SIG-M5 (cell line): ENCODE measurements around the gene MYOCOS.

Source experiments
- DNase-seq: peaks from one replicate; lab custom pipeline; 2025; lab: John Stamatoyannopoulos, UW

Gene MYOCOS

DNA sequence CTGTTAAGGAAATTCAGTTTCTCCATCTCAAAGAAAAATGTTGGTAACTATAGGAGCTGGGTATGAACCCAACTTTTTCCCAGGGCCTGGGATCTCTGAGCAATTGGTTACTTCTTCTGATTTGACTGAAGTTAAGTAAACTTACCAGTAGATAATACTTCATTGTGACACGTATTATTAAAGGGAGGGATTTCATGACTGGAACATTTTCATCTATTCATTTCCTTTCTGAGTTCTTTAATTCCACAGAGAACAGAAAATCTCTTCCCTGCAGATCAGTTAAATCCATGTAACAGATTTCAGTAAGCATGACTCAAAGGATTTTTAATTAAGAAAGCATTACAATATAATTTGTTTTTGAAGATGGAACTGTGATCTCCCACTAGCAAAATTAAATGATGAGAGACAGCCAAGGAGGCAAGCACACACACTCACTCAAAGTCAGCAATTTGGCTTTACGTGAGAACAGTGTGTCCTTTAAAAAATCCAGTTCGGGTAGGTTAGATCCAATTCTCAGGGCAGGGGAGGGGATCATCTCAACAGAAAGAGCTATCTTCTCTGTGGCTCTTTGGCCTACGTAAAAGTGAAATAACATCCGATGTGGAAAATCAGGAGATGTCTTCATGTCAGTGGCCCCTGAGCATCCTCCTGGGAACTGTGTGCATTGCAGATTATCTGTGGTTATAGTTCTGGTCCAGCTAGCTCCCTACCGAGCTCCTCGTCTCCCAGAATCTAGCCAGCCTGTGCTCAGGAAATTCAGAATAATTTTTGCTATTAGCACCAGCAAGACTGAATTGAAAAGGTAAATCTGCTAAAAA, 41.2 kb downstream of the MYOCOS start:
- no peak for DNase-seq

DNA sequence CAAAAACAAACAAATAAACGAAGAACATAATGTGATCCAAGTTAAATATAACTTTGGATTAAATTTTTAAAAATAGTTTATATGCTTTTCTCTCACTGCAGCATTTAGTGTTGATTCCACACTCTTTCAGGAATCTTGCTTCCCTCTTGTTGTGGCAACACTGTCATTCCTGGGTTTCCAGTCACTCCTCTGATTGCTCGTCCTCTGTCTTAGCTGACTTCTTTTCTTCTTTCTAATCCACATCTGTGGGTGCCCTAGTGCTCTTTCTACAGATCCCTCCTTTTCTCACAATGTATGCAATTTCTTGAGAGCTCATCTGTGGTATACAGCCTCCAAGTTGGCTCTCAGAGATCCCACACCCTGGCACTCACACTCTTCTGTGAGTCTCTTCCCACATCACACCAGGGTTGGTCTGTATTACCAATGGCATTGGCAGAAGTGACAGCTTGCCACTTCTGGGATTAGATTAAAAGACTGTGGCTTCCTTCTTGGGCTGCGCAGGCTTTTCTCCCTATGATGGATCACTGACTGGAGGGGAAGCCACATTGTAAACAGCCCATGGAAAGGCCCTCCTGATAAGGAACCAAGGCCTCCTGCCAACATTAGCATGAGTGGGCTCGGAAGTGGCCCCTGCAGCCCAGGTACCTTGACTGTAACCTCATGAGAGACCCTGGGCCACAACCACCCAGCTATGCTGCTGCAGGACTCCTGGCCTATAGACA, 42.0 kb downstream of the MYOCOS start:
- DNase-seq: no peak

DNA sequence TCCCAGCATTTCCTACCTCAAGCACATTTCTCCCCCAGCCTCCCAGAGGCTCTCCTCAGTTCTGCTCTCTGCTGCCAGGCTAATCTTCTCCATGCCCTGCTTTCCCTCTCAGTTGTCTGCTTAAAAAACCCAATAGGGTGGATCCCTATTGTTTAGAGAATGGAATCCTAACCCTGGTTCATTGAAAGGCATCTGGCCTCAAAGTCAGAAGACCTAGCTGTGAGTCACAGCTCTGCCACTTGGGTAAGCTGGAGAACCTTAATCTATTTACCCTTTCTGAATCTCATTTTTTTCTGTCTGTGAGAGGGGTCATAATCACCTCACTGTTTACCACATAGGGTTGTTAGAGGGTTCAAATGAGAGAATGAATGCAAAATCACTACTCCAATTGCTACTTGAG, 42.9 kb downstream of the MYOCOS start:
- no peak for DNase-seq

DNA sequence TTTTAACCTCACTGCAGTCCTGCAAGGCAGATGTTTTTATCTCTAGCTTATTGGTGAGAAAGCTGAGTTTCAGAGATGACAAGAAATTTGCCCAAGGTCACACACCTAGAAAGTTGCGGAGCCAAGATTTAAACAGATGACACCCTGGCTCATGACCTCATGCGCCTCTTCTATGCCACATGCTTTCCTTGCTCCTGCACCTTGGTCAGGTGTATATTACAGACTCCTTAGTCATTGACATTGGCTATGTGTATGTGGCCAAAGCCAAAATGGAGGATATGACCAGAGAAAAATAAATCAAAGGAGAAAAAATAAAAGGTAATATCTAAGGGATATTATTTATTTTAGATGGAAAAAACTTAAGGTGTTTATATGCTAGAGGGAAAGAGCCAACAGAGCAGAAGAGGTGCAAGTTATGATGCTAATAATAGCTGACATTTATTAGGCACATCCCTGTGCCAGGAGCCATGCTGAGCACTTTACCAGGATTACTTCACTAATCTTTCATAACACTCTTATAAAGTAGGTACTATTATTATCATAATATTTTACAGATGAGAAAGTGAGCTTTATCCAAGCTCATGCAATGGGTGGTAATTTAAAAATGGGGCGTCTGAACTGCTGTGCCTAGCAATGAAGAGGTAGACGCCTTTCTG, 44.2 kb downstream of the MYOCOS start:
- no peak for DNase-seq

DNA sequence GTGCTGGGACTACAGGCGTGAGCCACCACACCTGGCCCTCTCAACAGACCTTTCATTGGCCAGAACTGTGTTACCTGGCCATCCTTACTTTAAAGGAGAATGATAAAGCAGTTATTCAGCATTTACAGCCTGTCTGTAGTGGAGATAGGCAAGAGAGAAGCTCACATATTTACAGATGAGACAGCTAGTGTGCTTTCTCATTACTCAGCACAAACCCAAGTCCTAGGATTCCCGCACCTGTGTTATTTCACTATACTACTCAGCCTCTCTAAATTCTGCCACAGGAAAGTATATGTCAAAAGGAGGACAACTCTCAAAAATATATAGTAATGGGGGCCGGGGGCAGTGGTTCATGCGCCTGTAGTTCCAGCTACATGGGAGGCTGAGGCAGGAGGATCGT, 46.3 kb downstream of the MYOCOS start:
- DNase-seq: no peak

DNA sequence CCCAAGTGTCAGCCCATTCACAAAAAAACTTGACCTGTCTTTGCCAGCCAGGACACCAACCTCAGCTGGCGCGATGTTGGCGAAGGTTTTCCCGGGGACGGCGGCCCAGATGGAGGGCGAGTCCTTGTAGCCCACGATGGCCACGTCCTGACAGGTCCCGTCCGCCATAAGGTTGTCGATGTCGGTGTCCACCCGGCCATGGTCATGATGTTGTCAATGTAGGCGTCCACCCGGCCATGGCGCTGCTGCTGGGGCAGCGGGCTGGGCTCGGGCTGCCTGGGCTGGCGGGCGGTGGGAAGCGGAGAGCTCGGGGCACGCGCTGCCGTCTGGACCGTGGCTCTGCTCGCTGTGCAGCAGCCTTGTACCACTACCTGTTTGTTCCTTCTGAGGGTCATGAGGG, 48.7 kb downstream of the MYOCOS start:
- DNase-seq: no peak

DNA sequence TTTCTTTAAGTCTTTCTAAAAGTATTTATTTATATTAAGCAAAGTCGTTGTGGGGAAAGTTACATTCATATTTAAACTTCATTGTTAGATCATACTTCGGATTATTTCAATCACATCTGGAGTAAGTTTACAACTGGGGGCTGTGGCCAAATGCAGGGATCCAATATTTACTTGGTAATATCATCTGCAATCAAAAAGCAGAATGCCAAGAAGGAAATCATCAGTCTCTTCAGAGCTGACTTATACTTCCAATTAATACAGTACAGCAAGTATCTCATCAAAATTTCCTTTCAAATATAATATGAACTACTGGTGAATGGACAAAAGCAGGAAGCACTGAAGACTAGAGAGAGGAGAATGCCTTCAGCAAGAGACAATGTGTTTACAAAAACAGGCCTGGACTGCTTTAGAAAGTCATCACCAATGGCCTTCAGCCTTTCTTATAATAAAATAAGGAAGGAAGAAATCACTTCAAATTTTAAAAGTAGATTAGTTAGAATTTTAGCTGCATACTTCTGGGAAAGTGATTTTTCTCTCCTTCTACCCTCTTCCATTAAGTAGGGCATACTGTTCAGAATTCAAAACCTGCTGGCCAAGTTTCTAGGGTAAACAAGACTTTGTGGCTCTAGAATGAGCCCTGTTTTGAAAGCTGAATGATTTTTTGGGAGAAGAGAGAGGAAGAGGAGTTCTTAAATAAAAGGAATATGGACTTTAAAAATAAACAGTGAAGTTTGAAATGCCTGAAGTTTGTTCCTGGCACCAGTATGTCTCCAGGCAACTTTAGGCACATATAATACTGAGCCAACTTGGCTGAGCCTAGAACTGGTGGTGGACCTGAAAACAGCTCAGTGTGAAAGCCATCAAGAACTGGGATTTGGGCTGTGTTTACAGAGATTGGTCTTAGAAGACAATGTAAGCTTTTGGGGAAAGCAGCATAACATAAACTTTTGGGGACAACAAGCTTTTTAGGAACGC, 52.7 kb downstream of the MYOCOS start:
- no peak for DNase-seq
